ENCODE results near the gene STXBP4. TPM values are rescaled to one million over a fixed set of nuclear protein-coding genes. Genes with fewer than 3 reads are reported as not detected.

The STXBP4 gene
- total and polyA plus RNA-seq, 2 experiments from 2014 or later: 25.0 to 52.1 TPM

GRCh38 chr17:55155856-55156560, 187.4 kb downstream of the STXBP4 start:
- H3K79me2 ChIP-seq (replicated peaks; ENCODE audit: insufficient read depth): no peaks in the 10 kb centered on the region

More at GRCh38 chr17:55155856-55156560, 187.4 kb downstream of the STXBP4 start:
- H3K4me2 ChIP-seq: no peak overlapping the region
- Mint-ChIP-seq H3K4me1 (no peaks in the 10 kb centered on the region), H3K36me3 (ENCODE audit: low read depth) (no peaks in the 10 kb centered on the region), H3K9me3 (no peaks in the 10 kb centered on the region), H3K27ac (no peak overlapping the region), H3K27me3 (ENCODE audit: insufficient read depth, low read depth, poor library complexity) (peaks cover 2% of the 10 kb centered on the region), H3K4me3 (no peak overlapping the region)
- H3F3A ChIP-seq (replicated peaks; ENCODE audit: low read depth): no peaks in the 10 kb centered on the region
- TF ChIP-seq JUNB (IDR thresholded peaks at IDR 0.05; ENCODE audit: unreplicated experiment): no peak
- TF ChIP-seq ETS1 (IDR thresholded peaks at IDR 0.05): no peak
- no peak for TF ChIP-seq EZH2phosphoT487 (IDR thresholded peaks at IDR 0.05; ENCODE audit: unreplicated experiment)
- no peak for TF ChIP-seq EZH2 (IDR thresholded peaks at IDR 0.05; ENCODE audit: low read depth, unreplicated experiment)
- no peak for TF ChIP-seq POLR2AphosphoS5 (IDR thresholded peaks at IDR 0.05; ENCODE audit: low read depth)
- TF ChIP-seq, protein P1, sequence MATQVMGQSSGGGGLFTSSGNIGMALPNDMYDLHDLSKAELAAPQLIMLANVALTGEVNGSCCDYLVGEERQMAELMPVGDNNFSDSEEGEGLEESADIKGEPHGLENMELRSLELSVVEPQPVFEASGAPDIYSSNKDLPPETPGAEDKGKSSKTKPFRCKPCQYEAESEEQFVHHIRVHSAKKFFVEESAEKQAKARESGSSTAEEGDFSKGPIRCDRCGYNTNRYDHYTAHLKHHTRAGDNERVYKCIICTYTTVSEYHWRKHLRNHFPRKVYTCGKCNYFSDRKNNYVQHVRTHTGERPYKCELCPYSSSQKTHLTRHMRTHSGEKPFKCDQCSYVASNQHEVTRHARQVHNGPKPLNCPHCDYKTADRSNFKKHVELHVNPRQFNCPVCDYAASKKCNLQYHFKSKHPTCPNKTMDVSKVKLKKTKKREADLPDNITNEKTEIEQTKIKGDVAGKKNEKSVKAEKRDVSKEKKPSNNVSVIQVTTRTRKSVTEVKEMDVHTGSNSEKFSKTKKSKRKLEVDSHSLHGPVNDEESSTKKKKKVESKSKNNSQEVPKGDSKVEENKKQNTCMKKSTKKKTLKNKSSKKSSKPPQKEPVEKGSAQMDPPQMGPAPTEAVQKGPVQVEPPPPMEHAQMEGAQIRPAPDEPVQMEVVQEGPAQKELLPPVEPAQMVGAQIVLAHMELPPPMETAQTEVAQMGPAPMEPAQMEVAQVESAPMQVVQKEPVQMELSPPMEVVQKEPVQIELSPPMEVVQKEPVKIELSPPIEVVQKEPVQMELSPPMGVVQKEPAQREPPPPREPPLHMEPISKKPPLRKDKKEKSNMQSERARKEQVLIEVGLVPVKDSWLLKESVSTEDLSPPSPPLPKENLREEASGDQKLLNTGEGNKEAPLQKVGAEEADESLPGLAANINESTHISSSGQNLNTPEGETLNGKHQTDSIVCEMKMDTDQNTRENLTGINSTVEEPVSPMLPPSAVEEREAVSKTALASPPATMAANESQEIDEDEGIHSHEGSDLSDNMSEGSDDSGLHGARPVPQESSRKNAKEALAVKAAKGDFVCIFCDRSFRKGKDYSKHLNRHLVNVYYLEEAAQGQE (IDR thresholded peaks at IDR 0.05; ENCODE audit: unreplicated experiment): no peak
- no peak for TF ChIP-seq CREB1 (CRISPR knock-in tag; IDR thresholded peaks at IDR 0.05; ENCODE audit: low read depth)
- TF ChIP-seq, protein P2, sequence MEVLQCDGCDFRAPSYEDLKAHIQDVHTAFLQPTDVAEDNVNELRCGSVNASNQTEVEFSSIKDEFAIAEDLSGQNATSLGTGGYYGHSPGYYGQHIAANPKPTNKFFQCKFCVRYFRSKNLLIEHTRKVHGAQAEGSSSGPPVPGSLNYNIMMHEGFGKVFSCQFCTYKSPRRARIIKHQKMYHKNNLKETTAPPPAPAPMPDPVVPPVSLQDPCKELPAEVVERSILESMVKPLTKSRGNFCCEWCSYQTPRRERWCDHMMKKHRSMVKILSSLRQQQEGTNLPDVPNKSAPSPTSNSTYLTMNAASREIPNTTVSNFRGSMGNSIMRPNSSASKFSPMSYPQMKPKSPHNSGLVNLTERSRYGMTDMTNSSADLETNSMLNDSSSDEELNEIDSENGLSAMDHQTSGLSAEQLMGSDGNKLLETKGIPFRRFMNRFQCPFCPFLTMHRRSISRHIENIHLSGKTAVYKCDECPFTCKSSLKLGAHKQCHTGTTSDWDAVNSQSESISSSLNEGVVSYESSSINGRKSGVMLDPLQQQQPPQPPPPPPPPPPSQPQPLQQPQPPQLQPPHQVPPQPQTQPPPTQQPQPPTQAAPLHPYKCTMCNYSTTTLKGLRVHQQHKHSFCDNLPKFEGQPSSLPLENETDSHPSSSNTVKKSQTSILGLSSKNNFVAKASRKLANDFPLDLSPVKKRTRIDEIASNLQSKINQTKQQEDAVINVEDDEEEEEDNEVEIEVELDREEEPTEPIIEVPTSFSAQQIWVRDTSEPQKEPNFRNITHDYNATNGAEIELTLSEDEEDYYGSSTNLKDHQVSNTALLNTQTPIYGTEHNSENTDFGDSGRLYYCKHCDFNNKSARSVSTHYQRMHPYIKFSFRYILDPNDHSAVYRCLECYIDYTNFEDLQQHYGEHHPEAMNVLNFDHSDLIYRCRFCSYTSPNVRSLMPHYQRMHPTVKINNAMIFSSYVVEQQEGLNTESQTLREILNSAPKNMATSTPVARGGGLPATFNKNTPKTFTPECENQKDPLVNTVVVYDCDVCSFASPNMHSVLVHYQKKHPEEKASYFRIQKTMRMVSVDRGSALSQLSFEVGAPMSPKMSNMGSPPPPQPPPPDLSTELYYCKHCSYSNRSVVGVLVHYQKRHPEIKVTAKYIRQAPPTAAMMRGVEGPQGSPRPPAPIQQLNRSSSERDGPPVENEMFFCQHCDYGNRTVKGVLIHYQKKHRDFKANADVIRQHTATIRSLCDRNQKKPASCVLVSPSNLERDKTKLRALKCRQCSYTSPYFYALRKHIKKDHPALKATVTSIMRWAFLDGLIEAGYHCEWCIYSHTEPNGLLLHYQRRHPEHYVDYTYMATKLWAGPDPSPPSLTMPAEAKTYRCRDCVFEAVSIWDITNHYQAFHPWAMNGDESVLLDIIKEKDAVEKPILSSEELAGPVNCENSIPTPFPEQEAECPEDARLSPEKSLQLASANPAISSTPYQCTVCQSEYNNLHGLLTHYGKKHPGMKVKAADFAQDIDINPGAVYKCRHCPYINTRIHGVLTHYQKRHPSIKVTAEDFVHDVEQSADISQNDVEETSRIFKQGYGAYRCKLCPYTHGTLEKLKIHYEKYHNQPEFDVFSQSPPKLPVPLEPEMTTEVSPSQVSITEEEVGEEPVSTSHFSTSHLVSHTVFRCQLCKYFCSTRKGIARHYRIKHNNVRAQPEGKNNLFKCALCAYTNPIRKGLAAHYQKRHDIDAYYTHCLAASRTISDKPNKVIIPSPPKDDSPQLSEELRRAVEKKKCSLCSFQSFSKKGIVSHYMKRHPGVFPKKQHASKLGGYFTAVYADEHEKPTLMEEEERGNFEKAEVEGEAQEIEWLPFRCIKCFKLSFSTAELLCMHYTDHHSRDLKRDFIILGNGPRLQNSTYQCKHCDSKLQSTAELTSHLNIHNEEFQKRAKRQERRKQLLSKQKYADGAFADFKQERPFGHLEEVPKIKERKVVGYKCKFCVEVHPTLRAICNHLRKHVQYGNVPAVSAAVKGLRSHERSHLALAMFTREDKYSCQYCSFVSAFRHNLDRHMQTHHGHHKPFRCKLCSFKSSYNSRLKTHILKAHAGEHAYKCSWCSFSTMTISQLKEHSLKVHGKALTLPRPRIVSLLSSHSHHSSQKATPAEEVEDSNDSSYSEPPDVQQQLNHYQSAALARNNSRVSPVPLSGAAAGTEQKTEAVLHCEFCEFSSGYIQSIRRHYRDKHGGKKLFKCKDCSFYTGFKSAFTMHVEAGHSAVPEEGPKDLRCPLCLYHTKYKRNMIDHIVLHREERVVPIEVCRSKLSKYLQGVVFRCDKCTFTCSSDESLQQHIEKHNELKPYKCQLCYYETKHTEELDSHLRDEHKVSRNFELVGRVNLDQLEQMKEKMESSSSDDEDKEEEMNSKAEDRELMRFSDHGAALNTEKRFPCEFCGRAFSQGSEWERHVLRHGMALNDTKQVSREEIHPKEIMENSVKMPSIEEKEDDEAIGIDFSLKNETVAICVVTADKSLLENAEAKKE (CRISPR knock-in tag; IDR thresholded peaks at IDR 0.05): no peak
- TF ChIP-seq STAT1 (IDR thresholded peaks at IDR 0.05; ENCODE audit: unreplicated experiment): no peak
- no peak for TF ChIP-seq NANOG (IDR thresholded peaks at IDR 0.05; ENCODE audit: borderline replicate concordance)
- no peak for TF ChIP-seq ZNF331 (CRISPR knock-in tag; IDR thresholded peaks at IDR 0.05; ENCODE audit: low read depth)
- no peak for TF ChIP-seq ZNF114 (CRISPR knock-in tag; IDR thresholded peaks at IDR 0.05)
- TF ChIP-seq, protein P3, sequence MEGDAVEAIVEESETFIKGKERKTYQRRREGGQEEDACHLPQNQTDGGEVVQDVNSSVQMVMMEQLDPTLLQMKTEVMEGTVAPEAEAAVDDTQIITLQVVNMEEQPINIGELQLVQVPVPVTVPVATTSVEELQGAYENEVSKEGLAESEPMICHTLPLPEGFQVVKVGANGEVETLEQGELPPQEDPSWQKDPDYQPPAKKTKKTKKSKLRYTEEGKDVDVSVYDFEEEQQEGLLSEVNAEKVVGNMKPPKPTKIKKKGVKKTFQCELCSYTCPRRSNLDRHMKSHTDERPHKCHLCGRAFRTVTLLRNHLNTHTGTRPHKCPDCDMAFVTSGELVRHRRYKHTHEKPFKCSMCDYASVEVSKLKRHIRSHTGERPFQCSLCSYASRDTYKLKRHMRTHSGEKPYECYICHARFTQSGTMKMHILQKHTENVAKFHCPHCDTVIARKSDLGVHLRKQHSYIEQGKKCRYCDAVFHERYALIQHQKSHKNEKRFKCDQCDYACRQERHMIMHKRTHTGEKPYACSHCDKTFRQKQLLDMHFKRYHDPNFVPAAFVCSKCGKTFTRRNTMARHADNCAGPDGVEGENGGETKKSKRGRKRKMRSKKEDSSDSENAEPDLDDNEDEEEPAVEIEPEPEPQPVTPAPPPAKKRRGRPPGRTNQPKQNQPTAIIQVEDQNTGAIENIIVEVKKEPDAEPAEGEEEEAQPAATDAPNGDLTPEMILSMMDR (conservative IDR thresholded peaks at IDR 0.05; ENCODE audit: low read depth in 2 of 2): no peak
- no peak overlapping the region for H2AFZ ChIP-seq
- no peak overlapping the region for H3K4me3 ChIP-seq
- H3K9me2 ChIP-seq (ENCODE audit: insufficient read depth): peaks cover 4% of the 10 kb centered on the region; the same call in 1 of the 2 replicates
- H4K20me1 ChIP-seq (replicated peaks; ENCODE audit: insufficient read depth): no peaks in the 10 kb centered on the region
- no peaks in the 10 kb centered on the region for H3K27me3 ChIP-seq (ENCODE audit: insufficient read depth)
- no peaks in the 10 kb centered on the region for H3K4me1 ChIP-seq (ENCODE audit: insufficient read depth)
- DNase-seq (ENCODE audit: low spot score) (no peak), ATAC-seq (no peak)
- no peak overlapping the region for H3K27ac ChIP-seq (ENCODE audit: low read depth)
- no peaks in the 10 kb centered on the region for H3K36me3 ChIP-seq (ENCODE audit: insufficient read depth)
